Activated T-helper 2 cell treated with anti-CD3 and anti-CD28 coated beads, Interferon-gamma antibody, Interleukin-2, Interleukin-4, amounts not matched to agents 10 μg/mL and 5 μg/mL and 100 μg/mL, durations not matched to agents 14 hours and 24 hours and 36 hours (primary cell): Measurements from ENCODE around the gene GAK. TPM values are rescaled to one million over a fixed set of nuclear protein-coding genes. Genes with fewer than 3 reads are reported as not detected.

ENCODE experiments used
- DNase-seq: peaks from one replicate; pipeline ENCODE4 v3.0.0; 2021; ENCODE audit warnings: low spot score
- H3K27ac Mint-ChIP-seq: one replicate; pipeline ENCODE4 v1.8.0; 2021; ENCODE audit warnings: mixed read lengths
- H3K27me3 Mint-ChIP-seq: one replicate; pipeline ENCODE4 v1.8.0; 2021; ENCODE audit warnings: low read depth, mixed read lengths
- H3K36me3 Mint-ChIP-seq: one replicate; pipeline ENCODE4 v1.8.0; 2021; ENCODE audit warnings: low read depth, mixed read lengths
- H3K4me1 Mint-ChIP-seq: one replicate; pipeline ENCODE4 v1.8.0; 2021; ENCODE audit warnings: low read depth, mixed read lengths
- H3K4me3 Mint-ChIP-seq: one replicate; pipeline ENCODE4 v1.8.0; 2021; ENCODE audit warnings: low read depth, mild to moderate bottlenecking, moderate library complexity, mixed read lengths
- H3K9me3 Mint-ChIP-seq: one replicate; pipeline ENCODE4 v1.8.0; 2021; ENCODE audit warnings: mixed read lengths
- intact Hi-C: fragments of 100-400 bp; cut with micrococcal nuclease; formaldehyde crosslinking; loops from one replicate; pipeline ENCODE4 v1.15.1; 2023
- total RNA-seq: library from RNA; stranded (reverse); gene quantifications from 2 replicates; pipeline ENCODE4 v1.2.3, GENCODE V29; 2022

GAK gene
- total RNA-seq, 1 donor from 2014 or later, result 125 TPM

- Mint-ChIP-seq H3K9me3 (no peaks in the 10 kb centered on the region), H3K4me3 (no peak overlapping the region), H3K27ac (no peak overlapping the region), H3K27me3 (no peaks in the 10 kb centered on the region), H3K36me3 (peaks cover 34% of the 10 kb centered on the region), H3K4me1 (no peaks in the 10 kb centered on the region)
- no peak for DNase-seq
- intact Hi-C loops, result no loop called here
These were observed 32.6 kb downstream of the GAK start for GRCh38 chr4:899556-899906.

GRCh38 chr4:898869-899555, 33.1 kb downstream of the GAK start:
- intact Hi-C loops, result no loop called here
- DNase-seq, result no peak
- Mint-ChIP-seq H3K27me3 (no peaks in the 10 kb centered on the region), H3K27ac (no peak overlapping the region), H3K9me3 (no peaks in the 10 kb centered on the region), H3K4me1 (no peaks in the 10 kb centered on the region), H3K4me3 (no peak overlapping the region), H3K36me3 (peaks cover 34% of the 10 kb centered on the region)

DNA sequence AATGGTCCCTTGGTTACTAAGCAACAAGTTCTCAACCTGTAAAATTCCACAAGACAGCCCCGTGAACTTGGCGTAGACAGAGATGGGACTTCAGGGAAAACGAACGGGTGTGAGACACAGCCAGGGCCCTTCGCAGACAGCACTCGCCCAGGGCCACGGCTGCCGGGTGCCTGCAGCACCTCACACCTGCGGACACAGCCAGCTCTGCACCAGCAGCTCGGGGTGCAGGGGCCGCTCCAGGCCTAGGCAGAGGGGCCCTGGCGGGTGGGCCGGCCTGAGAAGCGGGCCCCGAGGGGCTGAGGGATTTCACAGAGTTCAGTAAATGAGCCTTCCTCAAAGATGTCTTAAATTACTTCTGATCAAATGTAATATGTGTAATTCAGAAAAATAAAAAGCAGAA, 34.0 kb downstream of the GAK start:
- Mint-ChIP-seq H3K4me3 (no peak overlapping the region), H3K9me3 (no peaks in the 10 kb centered on the region), H3K27me3 (no peaks in the 10 kb centered on the region), H3K4me1 (no peaks in the 10 kb centered on the region), H3K27ac (no peak overlapping the region), H3K36me3 (peaks cover 32% of the 10 kb centered on the region)
- intact Hi-C loops, result no loop called here
- DNase-seq, result no peak

DNA sequence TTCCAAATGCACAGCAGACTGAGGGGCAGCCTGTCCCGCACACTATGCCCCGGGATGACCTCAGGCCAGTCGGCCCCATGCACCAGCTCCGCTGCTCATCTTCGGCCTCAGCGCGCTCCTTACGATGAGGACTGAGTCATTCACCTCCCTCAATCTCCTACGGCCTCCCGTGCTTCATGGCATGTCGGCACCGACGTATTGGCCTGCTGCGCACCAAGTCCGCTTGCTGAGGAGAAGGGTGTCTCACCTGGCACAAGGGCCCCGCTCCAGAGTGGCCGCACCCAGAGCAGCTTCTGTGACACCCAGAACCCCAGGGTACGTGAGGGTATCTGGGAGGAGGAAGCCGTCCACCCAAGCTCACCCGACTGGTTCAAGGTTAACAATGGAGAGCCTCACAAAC, 35.5 kb downstream of the GAK start:
- Mint-ChIP-seq H3K36me3 (peaks cover 29% of the 10 kb centered on the region), H3K4me1 (no peaks in the 10 kb centered on the region), H3K27me3 (no peaks in the 10 kb centered on the region), H3K9me3 (no peaks in the 10 kb centered on the region), H3K27ac (no peak overlapping the region), H3K4me3 (no peak overlapping the region)
- no peak for DNase-seq
- intact Hi-C loops, result no loop called here

GRCh38 chr4:896216-896615, 35.9 kb downstream of the GAK start:
- H3K4me1 Mint-ChIP-seq, result no peaks in the 10 kb centered on the region
- DNase-seq, result no peak
- no peak overlapping the region for H3K4me3 Mint-ChIP-seq
- H3K27me3 Mint-ChIP-seq, result no peaks in the 10 kb centered on the region
- intact Hi-C loops, result no loop called here
- no peaks in the 10 kb centered on the region for H3K9me3 Mint-ChIP-seq
- peaks cover 33% of the 10 kb centered on the region for H3K36me3 Mint-ChIP-seq
- no peak overlapping the region for H3K27ac Mint-ChIP-seq

DNA sequence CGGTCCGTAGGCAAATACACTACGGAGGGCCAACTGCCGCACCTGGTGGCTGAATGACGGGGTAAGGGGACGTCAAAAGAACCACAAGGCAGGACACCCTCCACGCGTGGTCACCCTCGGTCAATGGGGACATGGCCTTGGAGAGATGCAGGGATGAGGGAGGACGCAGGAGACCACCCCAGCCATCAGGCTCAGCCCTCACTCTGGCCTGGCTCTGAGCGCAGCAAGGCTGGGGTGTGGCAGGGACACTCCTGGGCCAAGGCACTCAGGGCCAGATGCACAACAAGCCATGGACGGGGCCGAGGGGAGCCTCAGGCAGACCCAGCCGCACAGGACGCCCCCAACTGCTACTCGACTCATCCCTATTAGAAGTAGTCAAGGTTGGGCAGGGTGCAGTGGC, 36.5 kb downstream of the GAK start:
- no peaks in the 10 kb centered on the region for H3K27me3 Mint-ChIP-seq
- peaks cover 36% of the 10 kb centered on the region for H3K36me3 Mint-ChIP-seq
- H3K27ac Mint-ChIP-seq, result no peak overlapping the region
- no peaks in the 10 kb centered on the region for H3K9me3 Mint-ChIP-seq
- intact Hi-C loops, result no loop called here
- H3K4me3 Mint-ChIP-seq, result no peak overlapping the region
- no peaks in the 10 kb centered on the region for H3K4me1 Mint-ChIP-seq
- no peak for DNase-seq

DNA sequence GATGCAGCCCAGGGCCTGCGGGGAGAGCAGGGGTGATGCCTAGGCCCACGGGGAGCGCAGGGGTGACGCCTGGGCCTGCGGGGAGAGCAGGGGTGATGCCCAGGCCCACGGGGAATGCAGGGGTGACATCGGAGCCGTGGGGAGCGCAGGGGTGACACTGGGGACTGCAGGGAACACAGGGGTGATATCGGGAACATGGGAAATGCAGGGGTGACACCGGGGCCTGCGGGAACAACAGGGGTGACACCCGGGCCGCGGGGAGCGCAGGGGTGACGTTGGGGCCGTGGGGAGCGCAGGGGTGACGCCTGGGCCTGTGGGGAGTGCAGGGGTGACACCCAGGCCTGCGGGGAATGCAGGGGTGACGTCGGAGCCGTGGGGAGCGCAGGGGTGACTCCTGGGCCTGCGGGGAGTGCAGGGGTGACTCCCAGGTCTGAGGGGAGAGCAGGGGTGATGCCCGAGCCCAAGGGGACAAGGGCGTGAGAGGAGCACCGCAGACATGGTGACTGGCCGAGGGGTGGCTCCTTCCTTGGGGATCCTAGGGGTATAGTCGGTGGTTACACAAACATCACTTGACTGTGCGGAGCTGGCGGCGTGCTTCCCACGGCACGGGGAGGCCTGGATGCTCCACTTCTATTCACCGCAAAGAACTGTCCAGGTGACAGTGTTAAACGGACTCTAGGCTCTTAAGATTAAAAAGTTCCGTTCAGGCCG, 38.0 kb downstream of the GAK start:
- no peaks in the 10 kb centered on the region for H3K9me3 Mint-ChIP-seq
- no peak for DNase-seq
- H3K27me3 Mint-ChIP-seq, result no peaks in the 10 kb centered on the region
- no peaks in the 10 kb centered on the region for H3K4me1 Mint-ChIP-seq
- intact Hi-C loops, result no loop called here
- peaks cover 39% of the 10 kb centered on the region for H3K36me3 Mint-ChIP-seq
- H3K4me3 Mint-ChIP-seq, result no peak overlapping the region
- no peak overlapping the region for H3K27ac Mint-ChIP-seq

DNA sequence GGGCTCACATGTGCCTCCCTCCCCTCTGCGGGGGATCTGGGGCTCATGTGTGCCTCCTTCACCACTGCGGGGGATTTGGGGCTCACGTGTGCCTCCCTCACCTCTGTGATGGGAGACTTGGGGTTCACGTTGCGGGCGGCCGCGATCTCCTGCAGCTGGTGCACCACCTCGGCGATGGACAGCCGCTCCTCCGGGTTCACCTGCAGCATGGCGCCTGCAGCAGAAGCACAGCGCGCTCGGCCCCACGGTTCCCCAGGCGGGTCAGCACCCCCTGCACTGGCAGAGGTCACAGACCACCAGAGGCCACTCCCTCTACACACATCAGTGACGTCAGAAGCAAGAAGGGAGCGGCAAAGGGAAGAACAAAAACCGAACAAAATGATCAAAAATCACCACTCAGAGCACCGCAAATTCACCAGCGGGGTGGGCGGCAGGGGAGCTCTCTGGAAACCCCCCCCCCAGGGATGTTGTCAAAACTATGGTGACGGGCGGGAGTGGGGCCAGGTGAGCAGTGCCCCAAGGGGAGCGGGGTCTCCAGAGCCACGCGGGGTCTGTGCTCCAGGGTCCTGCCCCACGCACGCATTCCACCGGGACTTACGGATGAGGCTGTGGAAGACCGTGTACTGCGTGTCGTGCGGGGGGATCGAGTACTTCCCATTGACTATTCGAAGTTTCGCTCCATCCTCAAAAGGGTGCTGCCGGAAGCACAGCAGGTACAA, 38.7 kb downstream of the GAK start:
- Mint-ChIP-seq H3K9me3 (no peaks in the 10 kb centered on the region), H3K4me1 (no peaks in the 10 kb centered on the region), H3K4me3 (no peak overlapping the region), H3K36me3 (peaks cover 44% of the 10 kb centered on the region), H3K27me3 (no peaks in the 10 kb centered on the region), H3K27ac (no peak overlapping the region)
- DNase-seq, result no peak
- intact Hi-C loops, result no loop called here

DNA sequence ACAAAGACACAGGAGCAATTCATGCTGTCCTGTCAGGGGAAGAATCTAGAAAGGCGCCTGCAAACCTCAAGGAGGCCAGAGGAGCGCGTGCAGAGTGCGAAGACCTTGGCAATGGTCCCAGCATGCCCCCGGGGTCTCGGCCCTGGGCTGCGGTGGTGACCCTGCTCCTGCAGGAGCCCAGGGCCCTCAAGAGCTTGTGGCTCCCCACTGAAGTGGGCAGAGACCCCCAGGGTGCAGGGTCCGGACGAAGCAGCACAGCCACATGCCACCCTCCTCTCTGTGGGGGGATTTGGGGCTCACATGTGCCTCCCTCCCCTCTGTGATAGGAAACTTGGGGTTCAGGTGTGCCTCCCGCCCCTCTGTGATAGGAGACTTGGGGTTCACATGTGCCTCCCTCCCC, 39.3 kb downstream of the GAK start:
- no peaks in the 10 kb centered on the region for H3K27me3 Mint-ChIP-seq
- DNase-seq, result no peak
- H3K4me1 Mint-ChIP-seq, result no peaks in the 10 kb centered on the region
- peaks cover 2% of the 10 kb centered on the region for H3K9me3 Mint-ChIP-seq
- intact Hi-C loops, result no loop called here
- no peak overlapping the region for H3K4me3 Mint-ChIP-seq
- no peak overlapping the region for H3K27ac Mint-ChIP-seq
- peaks cover 51% of the 10 kb centered on the region for H3K36me3 Mint-ChIP-seq

DNA sequence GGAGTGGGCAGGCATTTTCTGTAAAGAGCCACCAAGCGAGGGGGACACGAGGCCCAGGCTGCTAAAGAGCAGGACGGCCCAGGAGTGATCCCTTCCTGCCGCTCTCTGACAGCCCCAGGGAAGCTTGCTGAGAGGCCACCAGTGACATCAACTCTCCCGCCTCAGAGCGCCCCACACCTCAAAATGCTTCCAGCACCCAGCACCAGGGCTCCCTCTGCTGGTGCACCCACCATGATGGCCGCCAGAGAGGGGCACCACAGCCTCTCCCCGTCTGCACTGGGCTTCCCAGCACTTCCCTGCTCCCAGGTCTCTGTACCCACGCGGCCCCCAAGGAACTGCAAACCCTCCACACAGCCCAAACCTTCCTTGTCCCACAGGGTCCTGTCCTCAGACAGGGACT, 40.4 kb downstream of the GAK start:
- intact Hi-C loops, result no loop called here
- no peak overlapping the region for H3K27ac Mint-ChIP-seq
- no peaks in the 10 kb centered on the region for H3K27me3 Mint-ChIP-seq
- no peaks in the 10 kb centered on the region for H3K4me1 Mint-ChIP-seq
- no peak overlapping the region for H3K4me3 Mint-ChIP-seq
- peaks cover 6% of the 10 kb centered on the region for H3K9me3 Mint-ChIP-seq
- no peak for DNase-seq
- peaks cover 54% of the 10 kb centered on the region for H3K36me3 Mint-ChIP-seq

DNA sequence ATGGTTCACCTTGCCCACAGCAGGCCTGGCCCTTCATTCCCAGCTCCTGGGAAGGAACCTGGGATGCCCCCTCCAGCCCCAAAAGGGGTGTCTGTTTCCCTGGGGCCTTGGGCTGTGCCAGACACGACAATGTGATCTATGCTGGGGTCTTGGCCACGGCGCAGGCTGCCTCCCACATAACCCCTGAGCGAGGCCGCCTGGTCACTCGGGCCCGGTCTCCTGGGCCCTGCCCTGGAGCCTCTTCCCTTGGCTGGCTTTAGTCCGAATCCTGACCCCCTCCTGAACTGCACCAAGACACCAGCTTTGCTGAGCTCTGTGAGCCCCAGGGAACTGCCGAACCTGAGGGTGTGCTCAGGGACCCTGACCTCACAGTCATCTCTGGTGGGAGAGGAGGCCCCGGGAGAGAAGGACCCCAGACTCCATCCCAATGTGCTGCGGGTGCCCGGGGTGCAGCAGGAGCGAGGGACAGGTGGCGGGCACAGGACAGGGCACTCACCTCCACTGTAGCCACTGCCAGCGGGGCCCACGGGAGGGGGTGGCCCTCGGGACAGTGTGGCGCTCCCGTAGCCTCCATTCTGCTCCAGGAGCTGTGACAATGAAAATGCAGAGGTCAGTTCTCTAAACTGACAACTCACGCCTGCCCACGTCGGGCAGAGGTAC, 42.0 kb downstream of the GAK start:
- Mint-ChIP-seq H3K27me3 (no peaks in the 10 kb centered on the region), H3K36me3 (peaks cover 46% of the 10 kb centered on the region), H3K27ac (no peak overlapping the region), H3K9me3 (peaks cover 6% of the 10 kb centered on the region), H3K4me3 (no peak overlapping the region), H3K4me1 (no peaks in the 10 kb centered on the region)
- no peak for DNase-seq
- intact Hi-C loops, result no loop called here

DNA sequence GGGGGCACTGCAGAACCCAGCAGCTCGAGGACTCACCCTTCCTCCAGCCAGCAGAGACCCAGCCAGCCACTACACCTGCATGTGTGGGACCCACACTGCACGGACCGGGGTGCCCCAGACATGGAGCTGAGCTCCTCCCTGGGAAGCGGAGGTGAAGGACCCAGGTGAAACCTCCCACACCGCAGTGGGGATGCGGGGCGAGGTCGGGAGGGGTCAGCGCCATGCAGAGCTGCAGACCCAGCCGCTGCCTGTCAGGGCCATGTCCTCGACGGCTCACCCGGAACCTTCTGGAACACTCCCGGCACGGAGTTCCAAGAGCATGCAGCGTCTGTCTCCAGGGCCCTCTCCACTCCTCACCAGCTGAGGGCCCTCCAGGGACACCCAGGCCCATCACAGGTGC, 42.6 kb downstream of the GAK start:
- intact Hi-C loops, result no loop called here
- H3K27ac Mint-ChIP-seq, result no peak overlapping the region
- H3K4me3 Mint-ChIP-seq, result no peak overlapping the region
- no peak for DNase-seq
- no peaks in the 10 kb centered on the region for H3K27me3 Mint-ChIP-seq
- H3K9me3 Mint-ChIP-seq, result peaks cover 6% of the 10 kb centered on the region
- no peaks in the 10 kb centered on the region for H3K4me1 Mint-ChIP-seq
- peaks cover 43% of the 10 kb centered on the region for H3K36me3 Mint-ChIP-seq

GRCh38 chr4:888029-888428, 44.1 kb downstream of the GAK start:
- H3K4me1 Mint-ChIP-seq, result no peaks in the 10 kb centered on the region
- intact Hi-C loops, result no loop called here
- no peak overlapping the region for H3K4me3 Mint-ChIP-seq
- no peaks in the 10 kb centered on the region for H3K27me3 Mint-ChIP-seq
- no peak for DNase-seq
- peaks cover 48% of the 10 kb centered on the region for H3K36me3 Mint-ChIP-seq
- H3K27ac Mint-ChIP-seq, result no peak overlapping the region
- peaks cover 6% of the 10 kb centered on the region for H3K9me3 Mint-ChIP-seq
